Measurements from ENCODE around the gene SSC5D. TPM values are rescaled to one million over a fixed set of nuclear protein-coding genes. Genes with fewer than 3 reads are reported as not detected.

The SSC5D gene
- total and polyA plus RNA-seq, 9 of the 15 experiments (the other 6 are each of a cell fraction or from before 2014, with no cell fraction given) = 0.04 to 0.71 (median 0.14) TPM; not detected in 2

DNA sequence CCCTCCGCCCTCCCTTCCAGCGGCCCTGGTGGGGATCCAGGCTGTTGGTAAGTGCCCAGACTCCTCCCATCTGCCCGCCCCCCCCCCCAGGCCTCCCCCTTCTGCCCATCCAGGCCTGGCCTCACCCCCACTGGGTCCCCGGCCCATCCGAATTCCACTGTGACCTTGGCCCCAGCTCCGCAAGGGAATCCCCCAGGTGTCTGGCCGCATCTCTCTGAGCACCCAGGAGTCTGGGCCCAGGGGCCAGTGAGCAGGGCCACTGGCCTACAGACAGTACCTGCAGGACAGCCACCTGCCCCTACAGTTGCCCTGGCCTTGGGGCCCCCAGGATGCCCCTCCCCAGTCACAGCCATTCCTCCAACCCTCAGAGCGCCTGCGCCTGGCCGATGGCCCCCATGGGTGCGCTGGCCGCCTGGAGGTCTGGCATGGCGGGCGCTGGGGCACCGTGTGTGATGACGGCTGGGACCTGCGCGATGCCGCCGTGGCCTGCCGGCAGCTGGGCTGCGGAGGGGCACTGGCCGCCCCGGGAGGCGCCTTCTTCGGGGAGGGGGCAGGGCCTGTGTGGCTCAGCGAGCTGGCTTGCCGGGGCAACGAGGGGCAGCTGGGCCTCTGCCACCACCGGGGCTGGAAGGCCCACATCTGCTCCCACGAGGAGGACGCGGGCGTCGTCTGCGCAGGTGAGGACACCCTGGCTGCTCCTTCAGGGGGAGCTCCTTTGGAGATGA is 912 bp downstream of the SSC5D start (continued):
- TF ChIP-seq, protein P1, sequence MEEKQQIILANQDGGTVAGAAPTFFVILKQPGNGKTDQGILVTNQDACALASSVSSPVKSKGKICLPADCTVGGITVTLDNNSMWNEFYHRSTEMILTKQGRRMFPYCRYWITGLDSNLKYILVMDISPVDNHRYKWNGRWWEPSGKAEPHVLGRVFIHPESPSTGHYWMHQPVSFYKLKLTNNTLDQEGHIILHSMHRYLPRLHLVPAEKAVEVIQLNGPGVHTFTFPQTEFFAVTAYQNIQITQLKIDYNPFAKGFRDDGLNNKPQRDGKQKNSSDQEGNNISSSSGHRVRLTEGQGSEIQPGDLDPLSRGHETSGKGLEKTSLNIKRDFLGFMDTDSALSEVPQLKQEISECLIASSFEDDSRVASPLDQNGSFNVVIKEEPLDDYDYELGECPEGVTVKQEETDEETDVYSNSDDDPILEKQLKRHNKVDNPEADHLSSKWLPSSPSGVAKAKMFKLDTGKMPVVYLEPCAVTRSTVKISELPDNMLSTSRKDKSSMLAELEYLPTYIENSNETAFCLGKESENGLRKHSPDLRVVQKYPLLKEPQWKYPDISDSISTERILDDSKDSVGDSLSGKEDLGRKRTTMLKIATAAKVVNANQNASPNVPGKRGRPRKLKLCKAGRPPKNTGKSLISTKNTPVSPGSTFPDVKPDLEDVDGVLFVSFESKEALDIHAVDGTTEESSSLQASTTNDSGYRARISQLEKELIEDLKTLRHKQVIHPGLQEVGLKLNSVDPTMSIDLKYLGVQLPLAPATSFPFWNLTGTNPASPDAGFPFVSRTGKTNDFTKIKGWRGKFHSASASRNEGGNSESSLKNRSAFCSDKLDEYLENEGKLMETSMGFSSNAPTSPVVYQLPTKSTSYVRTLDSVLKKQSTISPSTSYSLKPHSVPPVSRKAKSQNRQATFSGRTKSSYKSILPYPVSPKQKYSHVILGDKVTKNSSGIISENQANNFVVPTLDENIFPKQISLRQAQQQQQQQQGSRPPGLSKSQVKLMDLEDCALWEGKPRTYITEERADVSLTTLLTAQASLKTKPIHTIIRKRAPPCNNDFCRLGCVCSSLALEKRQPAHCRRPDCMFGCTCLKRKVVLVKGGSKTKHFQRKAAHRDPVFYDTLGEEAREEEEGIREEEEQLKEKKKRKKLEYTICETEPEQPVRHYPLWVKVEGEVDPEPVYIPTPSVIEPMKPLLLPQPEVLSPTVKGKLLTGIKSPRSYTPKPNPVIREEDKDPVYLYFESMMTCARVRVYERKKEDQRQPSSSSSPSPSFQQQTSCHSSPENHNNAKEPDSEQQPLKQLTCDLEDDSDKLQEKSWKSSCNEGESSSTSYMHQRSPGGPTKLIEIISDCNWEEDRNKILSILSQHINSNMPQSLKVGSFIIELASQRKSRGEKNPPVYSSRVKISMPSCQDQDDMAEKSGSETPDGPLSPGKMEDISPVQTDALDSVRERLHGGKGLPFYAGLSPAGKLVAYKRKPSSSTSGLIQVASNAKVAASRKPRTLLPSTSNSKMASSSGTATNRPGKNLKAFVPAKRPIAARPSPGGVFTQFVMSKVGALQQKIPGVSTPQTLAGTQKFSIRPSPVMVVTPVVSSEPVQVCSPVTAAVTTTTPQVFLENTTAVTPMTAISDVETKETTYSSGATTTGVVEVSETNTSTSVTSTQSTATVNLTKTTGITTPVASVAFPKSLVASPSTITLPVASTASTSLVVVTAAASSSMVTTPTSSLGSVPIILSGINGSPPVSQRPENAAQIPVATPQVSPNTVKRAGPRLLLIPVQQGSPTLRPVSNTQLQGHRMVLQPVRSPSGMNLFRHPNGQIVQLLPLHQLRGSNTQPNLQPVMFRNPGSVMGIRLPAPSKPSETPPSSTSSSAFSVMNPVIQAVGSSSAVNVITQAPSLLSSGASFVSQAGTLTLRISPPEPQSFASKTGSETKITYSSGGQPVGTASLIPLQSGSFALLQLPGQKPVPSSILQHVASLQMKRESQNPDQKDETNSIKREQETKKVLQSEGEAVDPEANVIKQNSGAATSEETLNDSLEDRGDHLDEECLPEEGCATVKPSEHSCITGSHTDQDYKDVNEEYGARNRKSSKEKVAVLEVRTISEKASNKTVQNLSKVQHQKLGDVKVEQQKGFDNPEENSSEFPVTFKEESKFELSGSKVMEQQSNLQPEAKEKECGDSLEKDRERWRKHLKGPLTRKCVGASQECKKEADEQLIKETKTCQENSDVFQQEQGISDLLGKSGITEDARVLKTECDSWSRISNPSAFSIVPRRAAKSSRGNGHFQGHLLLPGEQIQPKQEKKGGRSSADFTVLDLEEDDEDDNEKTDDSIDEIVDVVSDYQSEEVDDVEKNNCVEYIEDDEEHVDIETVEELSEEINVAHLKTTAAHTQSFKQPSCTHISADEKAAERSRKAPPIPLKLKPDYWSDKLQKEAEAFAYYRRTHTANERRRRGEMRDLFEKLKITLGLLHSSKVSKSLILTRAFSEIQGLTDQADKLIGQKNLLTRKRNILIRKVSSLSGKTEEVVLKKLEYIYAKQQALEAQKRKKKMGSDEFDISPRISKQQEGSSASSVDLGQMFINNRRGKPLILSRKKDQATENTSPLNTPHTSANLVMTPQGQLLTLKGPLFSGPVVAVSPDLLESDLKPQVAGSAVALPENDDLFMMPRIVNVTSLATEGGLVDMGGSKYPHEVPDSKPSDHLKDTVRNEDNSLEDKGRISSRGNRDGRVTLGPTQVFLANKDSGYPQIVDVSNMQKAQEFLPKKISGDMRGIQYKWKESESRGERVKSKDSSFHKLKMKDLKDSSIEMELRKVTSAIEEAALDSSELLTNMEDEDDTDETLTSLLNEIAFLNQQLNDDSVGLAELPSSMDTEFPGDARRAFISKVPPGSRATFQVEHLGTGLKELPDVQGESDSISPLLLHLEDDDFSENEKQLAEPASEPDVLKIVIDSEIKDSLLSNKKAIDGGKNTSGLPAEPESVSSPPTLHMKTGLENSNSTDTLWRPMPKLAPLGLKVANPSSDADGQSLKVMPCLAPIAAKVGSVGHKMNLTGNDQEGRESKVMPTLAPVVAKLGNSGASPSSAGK (IDR thresholded peaks at IDR 0.05) = no peak
- TF ChIP-seq NFE2L1 (tag; IDR thresholded peaks at IDR 0.05; ENCODE audit: borderline replicate concordance, low read depth) = no peak
- peak; percentile 78; the same call in 1 of the 2 replicates for TF ChIP-seq HNRNPL (IDR thresholded peaks at IDR 0.05; ENCODE audit: low read depth, low read length)
- TF ChIP-seq, protein P2, sequence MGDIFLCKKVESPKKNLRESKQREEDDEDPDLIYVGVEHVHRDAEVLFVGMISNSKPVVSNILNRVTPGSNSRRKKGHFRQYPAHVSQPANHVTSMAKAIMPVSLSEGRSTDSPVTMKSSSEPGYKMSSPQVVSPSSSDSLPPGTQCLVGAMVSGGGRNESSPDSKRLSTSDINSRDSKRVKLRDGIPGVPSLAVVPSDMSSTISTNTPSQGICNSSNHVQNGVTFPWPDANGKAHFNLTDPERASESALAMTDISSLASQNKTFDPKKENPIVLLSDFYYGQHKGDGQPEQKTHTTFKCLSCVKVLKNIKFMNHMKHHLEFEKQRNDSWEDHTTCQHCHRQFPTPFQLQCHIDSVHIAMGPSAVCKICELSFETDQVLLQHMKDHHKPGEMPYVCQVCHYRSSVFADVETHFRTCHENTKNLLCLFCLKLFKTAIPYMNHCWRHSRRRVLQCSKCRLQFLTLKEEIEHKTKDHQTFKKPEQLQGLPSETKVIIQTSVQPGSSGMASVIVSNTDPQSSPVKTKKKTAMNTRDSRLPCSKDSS (IDR thresholded peaks at IDR 0.05; ENCODE audit: low read depth, partially characterized antibody) = no peak
- TF ChIP-seq BRF1 (IDR thresholded peaks at IDR 0.05; ENCODE audit: borderline replicate concordance, extremely low read depth, insufficient read length) = no peak
- TF ChIP-seq, protein P3, sequence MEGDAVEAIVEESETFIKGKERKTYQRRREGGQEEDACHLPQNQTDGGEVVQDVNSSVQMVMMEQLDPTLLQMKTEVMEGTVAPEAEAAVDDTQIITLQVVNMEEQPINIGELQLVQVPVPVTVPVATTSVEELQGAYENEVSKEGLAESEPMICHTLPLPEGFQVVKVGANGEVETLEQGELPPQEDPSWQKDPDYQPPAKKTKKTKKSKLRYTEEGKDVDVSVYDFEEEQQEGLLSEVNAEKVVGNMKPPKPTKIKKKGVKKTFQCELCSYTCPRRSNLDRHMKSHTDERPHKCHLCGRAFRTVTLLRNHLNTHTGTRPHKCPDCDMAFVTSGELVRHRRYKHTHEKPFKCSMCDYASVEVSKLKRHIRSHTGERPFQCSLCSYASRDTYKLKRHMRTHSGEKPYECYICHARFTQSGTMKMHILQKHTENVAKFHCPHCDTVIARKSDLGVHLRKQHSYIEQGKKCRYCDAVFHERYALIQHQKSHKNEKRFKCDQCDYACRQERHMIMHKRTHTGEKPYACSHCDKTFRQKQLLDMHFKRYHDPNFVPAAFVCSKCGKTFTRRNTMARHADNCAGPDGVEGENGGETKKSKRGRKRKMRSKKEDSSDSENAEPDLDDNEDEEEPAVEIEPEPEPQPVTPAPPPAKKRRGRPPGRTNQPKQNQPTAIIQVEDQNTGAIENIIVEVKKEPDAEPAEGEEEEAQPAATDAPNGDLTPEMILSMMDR (IDR thresholded peaks at IDR 0.05 in 2 of 3, conservative IDR thresholded peaks at IDR 0.05 in 1 of 3; ENCODE audit: insufficient read depth in 2 of 3, low read depth in 1 of 3, low read length in 3 of 3) = no peak
- no peak for TF ChIP-seq EWSR1 (IDR thresholded peaks at IDR 0.05; ENCODE audit: borderline replicate concordance, low read depth, partially characterized antibody)
- no peak for TF ChIP-seq ZNF445 (CRISPR knock-in tag; IDR thresholded peaks at IDR 0.05; ENCODE audit: low read depth)
- no peak for TF ChIP-seq FOXK1 (CRISPR knock-in tag; IDR thresholded peaks at IDR 0.05; ENCODE audit: borderline replicate concordance)
- no peak for TF ChIP-seq MYC (IDR thresholded peaks at IDR 0.05; ENCODE audit: low read depth, low read length)
- TF ChIP-seq MYC (CRISPR knock-in tag; IDR thresholded peaks at IDR 0.05; ENCODE audit: borderline replicate concordance, low read depth) = no peak
- TF ChIP-seq NCOA6 (IDR thresholded peaks at IDR 0.05) = no peak
